Ovary (tissue), 3 donors: ENCODE results near the gene PASD1.

Experiments used
- CTCF ChIP-seq, 3 donors: fragments of 450-650 bp in 2 of 3; fragments of 200-600 bp in 1 of 3; IDR thresholded peaks; one replicate each; pipeline versions ENCODE4 v1.5.1 to v1.8.0; 2016 to 2022; ENCODE audit warnings: antibody characterized with exemption in 3 of 3, mild to moderate bottlenecking in 1 of 3
- POLR2A ChIP-seq: fragments of 450-650 bp; IDR thresholded peaks from one replicate; pipeline ENCODE4 v1.6.1; 2017; ENCODE audit warnings: antibody characterized with exemption, mild to moderate bottlenecking, moderate library complexity
- donor health status: DM: no; HTN: no; CAD: no.

GRCh38 chrX:151712253-151712652, 148.8 kb downstream of the PASD1 start:
- TF ChIP-seq CTCF (IDR thresholded peaks at IDR 0.05) (no peak), POLR2A (no peak)
